Measurements from ENCODE around the gene SPIRE2.
A peak's percentile ranks its signal among the peaks of the same experiment; 100 is the strongest.
"Not testable (repeated sequence)": the region's sequence is repeated elsewhere in the genome, so short reads cannot be mapped to it uniquely, and the experiment has no call there.

The SPIRE2 gene

DNA sequence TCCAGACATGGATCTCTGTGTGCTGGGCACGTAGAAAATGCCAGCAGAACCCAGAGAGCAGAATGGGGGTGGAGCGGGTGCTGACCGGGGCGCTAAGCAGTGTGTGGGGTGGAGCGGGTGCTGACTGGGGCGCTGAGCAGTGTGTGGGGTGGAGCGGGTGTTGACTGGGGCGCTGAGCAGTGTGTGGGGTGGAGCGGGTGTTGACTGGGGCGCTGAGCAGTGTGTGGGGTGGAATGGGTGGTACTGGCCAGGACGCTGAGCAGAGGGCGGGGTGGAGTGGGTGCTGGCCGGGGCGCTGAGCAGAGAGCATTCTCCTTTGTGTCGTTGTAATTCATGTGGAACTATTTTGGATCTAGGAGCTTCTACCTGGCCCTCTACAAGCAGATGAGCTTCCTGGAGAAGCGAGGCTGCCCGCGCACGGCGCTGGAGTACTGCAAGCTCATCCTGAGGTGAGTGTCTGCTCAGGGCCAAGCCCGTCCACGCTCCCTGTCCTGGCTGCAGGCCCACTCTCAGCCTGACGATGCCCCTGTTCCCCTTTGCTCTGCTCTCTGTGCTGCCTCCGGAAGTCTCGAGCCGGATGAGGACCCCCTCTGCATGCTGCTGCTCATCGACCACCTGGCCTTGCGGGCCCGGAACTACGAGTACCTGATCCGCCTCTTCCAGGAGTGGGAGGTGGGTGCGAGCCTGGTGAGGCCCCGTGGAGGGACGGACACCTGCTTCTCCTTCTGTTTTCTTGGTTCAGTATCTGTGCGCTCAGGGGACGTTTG is 70.1 kb downstream of the SPIRE2 start:
- DNase-seq (ENCODE audit: low read depth in 2 of 2) = no peak

DNA sequence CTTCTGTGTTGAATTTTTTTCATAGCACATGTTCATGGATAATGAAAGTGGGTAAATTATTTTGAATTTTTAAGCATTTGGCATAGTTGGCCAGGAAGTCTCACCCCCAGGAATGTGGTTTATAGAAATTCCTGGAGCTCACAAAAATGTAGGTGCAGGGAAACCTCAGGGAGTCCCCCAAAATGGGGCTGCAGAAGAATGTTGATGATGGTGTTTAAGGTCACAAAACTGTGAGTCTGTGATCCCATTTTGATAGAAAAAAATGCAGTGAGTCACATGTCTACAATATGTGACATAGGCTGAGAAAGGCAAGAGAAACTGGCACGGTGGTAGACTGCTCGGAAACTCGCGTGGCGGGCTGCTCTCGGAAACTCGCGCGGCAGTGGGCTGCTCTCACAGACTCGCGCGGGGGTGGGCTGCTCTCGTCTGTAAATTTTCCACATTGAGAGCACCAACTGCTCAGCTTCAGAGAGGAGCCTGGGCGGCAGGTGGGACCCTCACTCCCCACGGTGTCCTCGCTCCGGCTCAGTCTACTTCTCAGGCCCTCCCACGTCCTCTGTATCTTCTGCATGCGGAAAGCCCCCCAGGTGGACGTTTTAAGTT is 71.7 kb downstream of the SPIRE2 start:
- DNase-seq (ENCODE audit: low read depth in 2 of 2) = no peak

DNA sequence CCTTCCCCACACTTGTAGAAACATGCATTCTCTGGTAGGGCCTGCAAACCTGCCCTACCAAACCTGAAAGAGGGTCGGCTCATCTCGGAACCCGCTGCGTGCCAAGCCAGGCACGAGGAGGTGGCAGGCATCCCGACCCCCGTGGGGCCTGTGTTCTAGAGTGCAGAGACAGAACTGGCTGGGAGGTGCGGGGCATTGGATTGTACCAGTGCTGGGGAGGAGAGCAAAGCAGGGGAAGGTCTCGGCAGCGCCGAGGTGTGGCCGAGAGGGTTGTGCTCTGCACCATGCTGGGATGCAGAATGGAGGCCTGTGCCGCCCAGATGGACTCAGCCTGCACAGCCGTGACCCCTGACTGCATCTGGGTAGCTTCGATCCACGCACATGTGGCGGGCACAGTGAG is 72.6 kb downstream of the SPIRE2 start:
- no peak for DNase-seq (ENCODE audit: low read depth in 2 of 2)

DNA sequence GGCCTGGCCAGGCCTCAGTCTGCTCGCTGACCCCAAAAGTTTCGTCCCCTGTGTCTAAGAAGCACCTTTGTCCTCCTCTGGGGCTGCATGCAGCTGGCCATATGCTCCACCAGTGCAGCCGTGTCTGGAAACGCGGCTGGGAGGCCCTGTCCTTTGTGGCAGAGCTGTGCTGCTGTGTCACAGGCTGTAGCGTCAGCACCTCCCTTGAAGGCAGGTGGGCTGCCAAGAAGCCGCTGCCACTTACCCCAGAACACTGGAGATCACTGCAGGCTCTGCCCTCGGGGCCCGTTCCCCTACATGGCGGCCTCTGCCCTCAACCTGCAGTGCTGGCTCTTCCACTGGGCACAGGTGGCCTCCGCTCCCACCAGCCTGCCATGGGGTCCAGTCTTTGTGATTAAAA is 74.7 kb downstream of the SPIRE2 start:
- no peak for DNase-seq (ENCODE audit: low read depth in 2 of 2)

DNA sequence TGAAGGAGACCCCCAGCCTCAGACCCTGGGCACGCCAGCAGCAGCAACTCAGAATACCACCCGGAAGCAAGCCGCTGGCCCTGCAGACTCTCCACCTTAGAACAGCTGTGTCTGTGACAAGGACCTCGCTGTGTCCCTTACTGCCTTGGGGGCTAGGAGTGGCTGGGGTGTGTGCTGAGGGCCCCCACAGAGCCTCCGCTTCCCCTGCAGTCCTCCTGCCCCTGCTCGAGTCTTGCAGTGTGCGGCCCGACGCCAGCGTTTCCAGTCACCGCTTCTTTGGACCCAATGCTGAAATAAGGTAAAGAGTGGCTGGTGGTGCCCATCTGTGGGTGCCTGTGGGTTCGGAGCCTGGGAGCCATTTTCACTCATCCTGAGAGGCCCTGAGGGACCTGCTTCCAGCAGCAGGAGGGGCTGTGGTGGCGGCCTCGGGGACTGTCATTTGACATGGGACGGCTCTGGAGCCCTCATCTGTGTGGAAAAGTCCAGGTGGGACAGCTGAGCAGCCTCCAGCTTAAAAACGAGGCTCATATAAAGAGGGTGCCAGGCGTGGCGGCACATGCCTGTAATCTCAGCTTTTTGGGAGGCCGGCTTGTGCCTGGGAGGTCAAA is 75.7 kb downstream of the SPIRE2 start:
- DNase-seq (ENCODE audit: low read depth in 2 of 2) = no peak

DNA sequence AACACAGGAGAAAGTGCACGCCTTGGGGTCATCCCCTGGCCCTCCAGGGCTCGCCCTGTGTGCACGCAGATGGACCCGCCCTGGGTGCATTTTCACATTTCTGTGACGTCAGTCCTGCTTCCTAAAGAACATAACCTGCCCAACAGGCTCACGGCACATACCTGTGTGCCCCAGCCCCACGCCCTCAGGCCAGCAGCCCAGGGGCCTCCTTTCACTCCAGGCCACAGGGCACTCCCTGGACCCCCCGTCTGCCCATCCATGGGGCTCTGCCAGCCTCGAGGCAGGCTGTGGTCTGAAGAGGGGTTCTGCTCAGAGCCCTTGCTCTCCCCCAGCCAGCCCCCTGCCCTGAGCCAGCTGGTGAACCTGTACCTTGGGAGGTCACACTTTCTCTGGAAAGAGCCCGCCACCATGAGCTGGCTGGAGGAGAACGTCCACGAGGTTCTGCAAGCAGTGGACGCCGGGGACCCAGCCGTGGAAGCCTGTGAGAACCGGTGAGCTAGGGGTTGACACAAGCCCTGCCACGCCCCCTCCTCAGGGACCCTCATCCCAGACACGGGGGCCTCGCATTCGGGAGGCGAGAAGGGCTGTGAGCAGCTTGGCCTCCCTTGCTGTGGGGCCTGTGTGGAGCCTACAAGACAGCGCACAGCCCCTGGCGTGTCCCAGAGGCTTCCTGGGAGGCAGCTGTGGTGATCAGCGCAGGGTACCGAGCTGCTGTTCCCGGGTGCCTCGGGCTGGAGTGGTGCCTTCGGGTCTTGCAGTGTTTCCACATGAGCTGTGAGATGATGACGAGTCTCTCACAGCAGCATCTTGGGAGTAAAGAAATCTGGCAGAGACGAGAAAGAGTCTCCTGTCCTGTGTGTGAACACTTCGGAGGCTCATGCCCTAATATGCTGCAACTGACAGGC is 76.6 kb downstream of the SPIRE2 start:
- DNase-seq (ENCODE audit: low read depth in 2 of 2) = no peak

DNA sequence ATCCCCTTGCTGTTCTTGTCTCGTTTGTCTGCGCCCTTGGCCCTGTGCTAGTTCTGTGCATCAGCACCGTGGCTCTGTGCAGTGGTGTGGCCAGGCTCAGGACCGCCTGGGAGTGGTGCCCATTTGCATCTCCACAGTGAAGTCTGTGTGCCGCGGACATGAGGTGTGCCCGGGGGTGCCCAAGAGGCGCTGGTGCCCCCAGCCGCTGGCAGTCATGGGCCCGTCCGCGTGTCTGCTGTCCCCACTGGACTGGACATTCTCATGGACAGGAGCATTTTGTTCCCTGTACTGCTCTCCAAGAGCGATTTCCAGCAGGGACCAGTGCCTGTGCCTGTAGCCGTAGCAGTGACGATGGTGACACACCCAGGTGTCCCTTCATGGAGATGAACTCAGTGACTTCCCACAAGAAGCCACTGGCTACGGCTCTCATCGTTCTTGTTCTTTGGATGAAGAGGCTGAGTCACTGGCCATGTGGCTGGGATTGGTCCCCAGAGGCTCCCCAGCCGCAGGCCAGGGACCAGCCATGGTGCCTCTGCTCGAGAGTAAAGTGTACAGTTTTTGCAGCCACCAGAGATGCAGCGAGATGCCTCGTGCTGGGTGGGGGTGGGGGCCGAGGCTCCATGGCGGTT is 77.3 kb downstream of the SPIRE2 start:
- DNase-seq (ENCODE audit: low read depth in 2 of 2) = no peak

DNA sequence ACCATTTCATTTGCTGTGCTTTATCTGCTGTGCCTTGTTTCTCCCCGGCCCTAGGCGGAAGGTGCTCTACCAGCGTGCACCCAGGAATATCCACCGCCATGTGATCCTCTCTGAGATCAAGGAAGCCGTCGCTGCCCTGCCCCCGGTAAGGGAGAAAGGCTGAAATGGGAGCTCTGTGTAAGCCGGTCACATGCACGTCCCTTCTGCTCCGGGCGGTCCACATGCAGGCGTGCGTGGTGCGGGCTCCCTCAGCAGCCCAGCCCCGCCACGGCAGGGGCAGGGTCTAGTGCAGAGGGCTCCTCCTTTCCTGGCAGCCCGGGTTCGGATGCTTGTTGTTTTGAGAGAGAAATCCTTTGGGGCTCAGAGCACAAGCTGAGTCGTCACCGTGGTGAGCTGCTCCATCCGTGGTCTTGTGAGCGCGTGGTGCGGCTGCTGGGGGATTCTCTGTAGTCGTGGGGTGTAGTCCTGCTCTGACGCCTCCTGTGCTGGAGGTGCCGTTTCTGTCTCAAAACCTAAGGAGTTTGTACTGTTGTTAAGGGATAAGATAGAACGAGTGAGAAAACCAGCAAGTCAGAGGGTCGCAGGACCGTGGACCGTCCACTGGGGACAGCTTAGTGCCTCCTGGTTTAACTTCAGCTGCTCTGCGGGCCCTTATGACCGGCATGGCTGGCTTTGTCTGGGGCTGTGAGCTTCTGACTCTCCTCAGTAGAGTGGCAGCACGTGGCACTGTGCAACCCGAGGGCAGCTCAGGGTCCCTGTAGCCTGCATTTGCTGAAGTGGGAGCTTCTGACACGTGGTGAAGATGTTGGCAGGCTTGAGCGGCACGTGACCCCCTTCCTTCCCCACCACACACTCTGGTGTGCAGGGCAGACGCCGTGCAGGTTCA is 78.1 kb downstream of the SPIRE2 start:
- DNase-seq (ENCODE audit: low read depth in 2 of 2) = no peak

DNA sequence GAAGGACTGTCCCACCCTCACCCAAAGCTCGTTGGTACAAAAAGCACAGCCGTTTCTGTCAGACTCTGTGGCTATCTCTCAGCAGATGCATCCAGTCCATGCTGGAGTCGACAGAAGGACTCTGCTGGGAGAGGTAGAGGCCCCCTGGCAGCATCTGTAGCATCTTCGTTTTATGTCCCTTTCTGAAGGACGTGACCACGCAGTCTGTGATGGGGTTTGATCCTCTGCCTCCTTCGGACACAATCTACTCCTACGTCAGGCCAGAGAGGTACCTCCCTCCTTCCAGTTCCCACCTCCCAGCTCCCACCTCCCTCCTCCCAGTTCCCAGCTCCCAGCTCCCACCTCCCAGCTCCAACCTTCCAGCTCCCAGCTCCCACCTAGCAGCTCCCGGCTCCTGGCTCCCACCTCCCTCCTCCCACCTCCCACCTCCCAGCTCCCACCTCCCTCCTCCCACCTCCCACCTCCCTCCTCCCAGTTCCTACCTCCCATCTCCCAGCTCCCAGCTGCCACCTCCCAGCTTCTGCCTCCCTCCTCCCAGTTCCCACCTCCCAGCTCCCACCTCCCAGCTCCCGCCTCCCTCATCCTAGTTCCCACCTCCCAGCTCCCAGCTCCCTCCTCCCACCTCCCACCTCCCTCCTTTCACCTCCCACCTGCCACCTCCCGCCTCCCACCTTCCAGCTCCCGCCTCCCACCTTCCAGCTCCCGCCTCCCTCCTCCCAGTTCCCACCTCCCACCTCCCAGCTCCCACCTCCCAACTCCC is 79.0 kb downstream of the SPIRE2 start:
- no peak for DNase-seq (ENCODE audit: low read depth in 2 of 2)

DNA sequence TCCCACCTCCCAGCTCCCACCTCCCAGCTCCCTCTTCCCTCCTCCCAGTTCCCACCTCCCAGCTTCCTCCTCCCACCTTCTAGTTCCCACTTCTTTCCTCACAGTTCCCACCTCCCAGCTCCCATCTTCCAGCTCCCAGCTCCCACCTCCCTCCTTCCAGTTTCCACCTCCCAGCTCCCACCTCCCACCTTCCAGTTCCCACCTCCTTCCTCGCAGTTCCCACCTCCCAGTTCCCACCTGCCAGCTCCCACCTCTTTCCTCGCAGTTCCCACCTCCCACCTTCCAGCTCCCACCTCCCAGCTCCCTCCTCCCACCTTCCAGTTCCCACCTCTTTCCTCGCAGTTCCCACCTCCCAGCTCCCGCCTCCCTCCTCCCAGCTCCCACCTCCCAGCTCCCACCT is 80.0 kb downstream of the SPIRE2 start:
- no peak for DNase-seq (ENCODE audit: low read depth in 2 of 2)

DNA sequence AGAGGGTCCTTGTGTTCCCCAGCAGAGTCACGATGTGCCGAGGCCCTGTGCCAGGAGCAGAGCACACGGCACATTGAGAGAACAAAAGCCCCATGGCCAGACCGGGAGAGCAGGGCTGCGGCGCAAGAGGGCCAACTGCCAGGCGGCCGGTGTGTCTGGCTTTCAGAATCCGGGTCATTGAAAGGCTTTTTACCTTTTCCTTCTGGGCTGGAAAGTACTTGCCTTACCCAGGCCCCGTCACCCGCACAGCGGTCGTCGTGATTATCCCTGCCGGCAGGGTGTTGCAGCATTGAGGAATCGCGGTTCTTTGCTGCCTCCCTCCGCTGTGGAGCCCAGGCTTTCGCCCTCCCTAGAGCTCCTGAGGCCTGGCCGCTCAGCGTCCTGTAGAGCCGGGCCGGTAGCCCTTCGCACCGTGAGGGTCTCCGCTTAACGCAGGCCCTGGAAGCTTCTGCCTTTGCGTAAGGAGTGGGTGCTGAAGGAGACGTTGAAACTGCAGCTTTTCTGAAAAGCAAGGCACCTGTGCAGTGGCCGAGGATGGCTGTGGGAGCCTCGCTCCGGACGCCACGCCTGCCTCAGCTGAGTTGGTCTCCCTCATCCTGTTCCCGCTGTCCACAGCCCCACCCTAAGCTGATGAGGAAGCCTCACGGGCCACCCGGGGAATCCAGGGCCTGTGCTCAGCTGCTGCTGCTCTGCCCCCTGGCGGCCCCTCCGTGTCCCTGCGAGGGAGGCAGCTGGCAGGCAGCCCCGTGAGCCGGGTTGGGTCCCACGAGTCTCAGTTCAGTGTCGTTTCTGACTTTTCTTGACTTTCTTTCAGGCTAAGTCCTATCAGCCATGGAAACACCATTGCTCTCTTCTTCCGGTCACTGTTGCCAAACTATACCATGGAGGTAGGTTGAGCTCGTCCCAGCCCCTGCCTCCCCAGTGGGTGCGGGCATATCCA is 81.8 kb downstream of the SPIRE2 start:
- DNase-seq (ENCODE audit: low read depth in 2 of 2) = peak in 1 of 2 donors; percentile 61

DNA sequence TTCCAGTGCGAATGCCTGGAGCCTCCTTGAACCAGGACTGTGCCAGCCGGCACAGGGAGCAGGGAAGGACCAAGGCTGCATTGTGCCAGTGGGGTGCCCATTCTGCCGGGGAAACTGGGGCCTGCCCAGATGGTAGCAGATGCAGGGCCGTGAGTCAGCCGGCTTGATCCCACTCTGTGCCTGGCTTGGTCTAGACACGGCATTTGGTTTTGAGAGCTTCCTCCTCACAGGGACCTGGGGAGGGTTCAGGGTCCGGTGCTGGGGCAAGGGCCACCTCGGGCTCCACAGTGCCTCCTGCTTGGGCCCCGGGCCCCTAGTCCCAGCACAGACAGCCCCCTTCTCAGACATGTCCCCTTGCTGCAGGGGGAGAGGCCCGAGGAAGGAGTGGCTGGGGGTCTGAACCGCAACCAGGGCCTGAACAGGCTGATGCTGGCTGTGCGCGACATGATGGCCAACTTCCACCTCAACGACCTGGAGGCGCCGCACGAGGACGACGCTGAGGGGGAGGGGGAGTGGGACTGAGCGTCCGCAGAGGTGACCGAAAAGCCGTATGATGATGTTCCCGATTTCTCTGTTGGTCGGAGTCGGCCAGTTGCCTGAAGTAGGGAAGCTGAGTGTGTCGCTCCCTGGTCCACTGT is 82.6 kb downstream of the SPIRE2 start:
- no peak for DNase-seq (ENCODE audit: low read depth in 2 of 2)

DNA sequence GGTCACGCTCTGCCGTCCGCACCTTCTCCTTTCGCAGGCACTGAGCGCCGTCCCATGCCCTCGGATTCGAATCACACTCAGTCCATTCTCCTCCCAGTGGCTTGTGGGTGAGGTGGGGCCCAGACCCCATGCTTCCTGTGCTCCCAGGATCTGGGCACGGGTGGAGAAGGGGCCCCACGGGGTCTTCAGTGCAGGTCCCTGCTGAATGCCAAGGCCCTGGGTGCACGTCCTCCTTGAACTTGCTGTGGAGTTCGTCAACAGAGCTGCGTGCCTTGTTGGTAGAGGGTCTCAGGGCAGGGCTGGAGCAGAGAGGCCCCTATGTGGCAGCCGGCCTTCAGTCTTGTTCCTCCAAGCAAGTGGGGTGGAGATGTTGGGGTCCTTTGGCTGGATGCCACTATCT is 83.1 kb downstream of the SPIRE2 start:
- no peak for DNase-seq (ENCODE audit: low read depth in 2 of 2)

DNA sequence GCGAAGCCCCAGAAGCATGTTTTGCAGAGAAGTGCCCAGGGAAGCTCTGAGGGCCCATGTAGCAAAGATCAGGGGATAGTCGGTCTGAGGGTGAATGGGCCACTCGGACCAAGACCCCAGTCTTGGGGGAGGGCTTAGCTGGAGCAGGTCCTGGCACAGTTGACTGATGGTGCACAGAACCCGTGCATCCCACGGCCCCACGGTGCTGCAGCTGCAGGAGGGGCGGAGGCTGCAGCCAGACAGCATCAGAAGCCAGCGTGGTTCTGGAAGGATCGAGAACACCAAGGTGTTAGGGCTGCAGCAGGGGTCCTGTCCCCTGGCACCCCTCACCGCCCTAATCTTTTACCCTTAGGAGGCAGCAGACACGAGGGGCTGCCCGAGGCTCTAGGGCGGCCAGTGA is 83.9 kb downstream of the SPIRE2 start:
- DNase-seq (ENCODE audit: low read depth in 2 of 2) = no peak

DNA sequence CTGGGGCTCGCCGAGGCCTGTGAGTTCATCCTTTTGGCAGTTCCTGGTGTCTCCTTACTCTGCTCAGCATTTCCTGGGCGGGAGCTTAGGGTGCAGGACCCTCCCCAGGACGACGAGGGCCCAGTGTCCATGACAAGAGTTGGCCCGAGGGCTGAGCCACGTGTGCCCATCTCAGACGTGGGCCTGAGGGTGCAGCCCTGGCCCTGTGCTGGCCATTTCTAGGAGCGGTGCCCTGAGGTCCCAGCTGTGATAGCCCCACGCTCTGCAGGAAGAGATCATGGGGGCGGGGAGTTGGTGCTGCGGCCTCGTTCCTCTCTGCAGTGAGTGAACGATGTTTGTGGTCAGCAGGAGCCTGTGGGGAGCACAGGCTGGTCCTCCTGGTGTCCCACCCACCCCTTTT is 84.4 kb downstream of the SPIRE2 start:
- no peak for DNase-seq (ENCODE audit: low read depth in 2 of 2)

DNA sequence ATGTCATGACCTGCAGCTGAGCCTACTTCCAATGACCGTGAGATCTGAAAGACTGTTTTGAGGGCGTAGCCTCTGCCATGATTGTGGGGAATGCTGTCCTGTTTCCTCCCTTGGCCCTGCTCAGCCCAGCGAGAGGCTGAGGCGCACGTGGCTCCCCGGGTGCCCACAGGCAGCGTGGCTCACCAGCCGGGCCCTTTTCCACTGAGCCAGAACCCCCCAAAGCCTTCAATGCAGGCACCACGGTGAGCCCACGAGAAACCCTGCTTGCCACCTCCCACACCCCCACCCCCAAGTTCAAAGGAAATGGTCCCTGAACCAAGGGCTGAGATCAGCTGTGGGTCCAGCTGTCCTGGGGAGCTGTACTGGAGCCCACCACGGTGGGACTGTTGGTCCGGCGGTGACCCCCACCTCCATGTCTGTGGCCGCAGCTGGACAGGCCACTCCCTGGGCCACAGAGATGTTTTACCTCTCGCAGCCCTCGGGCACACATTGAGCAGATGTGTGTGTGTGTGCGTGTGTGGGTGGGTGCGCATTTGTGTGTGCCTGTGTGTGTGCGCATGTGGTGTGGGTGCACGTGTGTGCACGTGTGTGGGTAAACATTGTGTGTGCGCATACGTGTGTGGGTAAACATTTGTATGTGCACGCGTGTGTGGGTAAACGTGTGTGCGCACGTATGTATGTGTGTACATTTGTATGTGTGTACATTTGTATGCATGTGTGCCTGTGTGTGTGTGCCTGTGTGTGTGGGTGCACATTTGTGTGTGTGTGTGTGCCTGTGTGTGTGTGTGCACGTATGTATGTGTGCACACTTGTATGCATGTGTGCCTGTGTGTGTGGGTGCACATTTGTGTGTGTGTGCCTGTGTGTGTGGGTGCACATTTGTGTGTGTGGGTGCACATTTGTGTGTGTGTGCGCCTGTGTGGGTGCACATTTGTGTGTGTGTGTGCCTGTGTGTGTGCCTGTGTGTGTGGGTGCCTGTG is 85.4 kb downstream of the SPIRE2 start:
- DNase-seq (ENCODE audit: low read depth in 2 of 2) = no peak

DNA sequence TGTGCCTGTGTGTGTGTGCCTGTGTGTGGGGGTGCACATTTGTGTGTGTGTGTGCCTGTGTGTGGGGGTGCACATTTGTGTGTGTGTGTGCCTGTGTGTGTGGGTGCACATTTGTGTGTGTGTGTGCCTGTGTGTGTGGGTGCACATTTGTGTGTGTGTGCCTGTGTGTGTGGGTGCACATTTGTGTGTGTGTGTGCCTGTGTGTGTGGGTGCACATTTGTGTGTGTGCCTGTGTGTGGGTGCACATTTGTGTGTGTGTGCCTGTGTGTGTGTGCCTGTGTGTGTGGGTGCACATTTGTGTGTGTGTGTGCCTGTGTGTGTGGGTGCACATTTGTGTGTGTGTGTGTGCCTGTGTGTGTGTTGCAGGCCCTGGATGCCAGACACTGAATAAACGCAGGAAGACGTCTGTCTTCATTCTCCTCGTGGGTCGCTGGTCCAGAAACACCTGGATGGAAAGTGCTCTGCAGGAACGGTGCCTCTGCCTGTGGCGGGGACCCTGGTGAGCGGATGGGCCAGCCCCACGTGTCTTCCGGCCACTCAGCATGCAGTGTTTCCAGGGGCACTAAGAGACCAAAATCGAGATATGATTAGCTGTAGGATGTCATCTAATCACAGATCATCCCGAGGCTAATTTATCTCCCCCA is 86.5 kb downstream of the SPIRE2 start:
- not testable (repeated sequence) for DNase-seq (ENCODE audit: low read depth in 2 of 2)
